WTC11 (cell line): ENCODE data around the gene OSBPL5.

Source experiments
- AFF4 ChIP-seq: sonication (generic); formaldehyde crosslinking; IDR thresholded peaks from 2 replicates; pipeline ENCODE4 v1.8.1; 2023; ENCODE audit warnings: mild to moderate bottlenecking, missing genetic modification reagents, borderline replicate concordance
- ATF2 ChIP-seq: sonication (generic); formaldehyde crosslinking; IDR thresholded peaks from 2 replicates; pipeline ENCODE4 v1.8.1; 2022; ENCODE audit warnings: low read depth, missing genetic modification reagents, borderline replicate concordance
- CTCF ChIP-seq: fragments of 200-600 bp; IDR thresholded peaks from 2 replicates; pipeline ENCODE4 v1.8.0; 2022; ENCODE audit warnings: antibody characterized with exemption
- ESRRA ChIP-seq: sonication (generic); formaldehyde crosslinking; IDR thresholded peaks from 2 replicates; pipeline ENCODE4 v1.8.1; 2022; ENCODE audit warnings: mild to moderate bottlenecking, missing genetic modification reagents, borderline replicate concordance
- MAX ChIP-seq: sonication (generic); formaldehyde crosslinking; IDR thresholded peaks from 2 replicates; pipeline ENCODE4 v1.8.0; 2022; ENCODE audit warnings: mild to moderate bottlenecking, missing genetic modification reagents
- NR2C2 ChIP-seq: sonication (generic); formaldehyde crosslinking; IDR thresholded peaks from 2 replicates; pipeline ENCODE4 v1.8.0; 2022; ENCODE audit warnings: mild to moderate bottlenecking, missing genetic modification reagents
- PREB ChIP-seq: sonication (generic); formaldehyde crosslinking; IDR thresholded peaks from 2 replicates; pipeline ENCODE4 v1.8.1; 2022; ENCODE audit warnings: mild to moderate bottlenecking, missing genetic modification reagents, moderate library complexity, borderline replicate concordance
- STAT6 ChIP-seq: sonication (generic); formaldehyde crosslinking; conservative IDR thresholded peaks from 2 replicates; pipeline ENCODE4 v1.8.1; 2023; ENCODE audit warnings: mild to moderate bottlenecking, low read depth, missing genetic modification reagents, moderate library complexity
- TP53 ChIP-seq: sonication (generic); formaldehyde crosslinking; IDR thresholded peaks from 2 replicates; pipeline ENCODE4 v1.8.1; 2023; ENCODE audit warnings: mild to moderate bottlenecking, missing genetic modification reagents
- ZNF138 ChIP-seq: sonication (generic); formaldehyde crosslinking; conservative IDR thresholded peaks from 2 replicates; pipeline ENCODE4 v1.8.1; 2022; ENCODE audit warnings: mild to moderate bottlenecking, moderate library complexity, missing genetic modification reagents
- ZNF281 ChIP-seq: sonication (generic); formaldehyde crosslinking; IDR thresholded peaks from 2 replicates; pipeline ENCODE4 v1.8.0; 2023; ENCODE audit warnings: mild to moderate bottlenecking, missing genetic modification reagents

GRCh38 chr11:3107608-3108182 lies 57.4 kb downstream of the OSBPL5 start:
- TF ChIP-seq TP53 (no peak), CTCF (no peak), ATF2 (CRISPR knock-in tag) (no peak), AFF4 (no peak), ZNF138 (CRISPR knock-in tag) (no peak), NR2C2 (CRISPR knock-in tag) (no peak), ZNF281 (no peak), PREB (no peak), STAT6 (no peak), ESRRA (no peak), MAX (CRISPR knock-in tag) (no peak)
